GM19025 (cell line): ENCODE measurements around the gene RPLP1.
"Not testable (repeated sequence)": the region's sequence is repeated elsewhere in the genome, so short reads cannot be mapped to it uniquely, and the experiment has no call there.

Experiments used
- ATAC-seq: cut with Tn5 transposase; IDR thresholded peaks from one replicate; pipeline ENCODE4 v1.9.1; 2021; ENCODE audit warnings: mild to moderate bottlenecking, low read depth, moderate library complexity; ENCODE audit not compliant: unreplicated experiment

Gene RPLP1

DNA sequence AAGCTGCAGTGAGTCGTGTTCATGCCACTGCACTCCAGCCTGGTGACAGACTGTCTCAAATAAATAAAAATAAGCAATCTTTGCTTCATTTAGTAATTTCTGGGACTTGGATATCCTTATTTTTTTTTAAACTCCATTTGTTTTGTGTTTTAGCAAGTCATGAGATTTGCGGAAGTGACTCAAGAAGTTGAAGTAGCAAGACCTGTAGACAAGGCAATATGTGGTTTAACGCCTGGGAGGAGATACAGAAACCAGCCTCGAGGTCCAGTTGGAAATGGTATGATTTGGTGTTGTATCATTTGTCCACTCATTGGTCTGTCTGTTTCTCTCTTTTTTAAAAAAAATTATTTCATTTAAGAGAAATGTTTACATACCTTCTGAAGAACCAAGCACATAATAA lies 16.6 kb upstream of the RPLP1 start:
- no peak for ATAC-seq

DNA sequence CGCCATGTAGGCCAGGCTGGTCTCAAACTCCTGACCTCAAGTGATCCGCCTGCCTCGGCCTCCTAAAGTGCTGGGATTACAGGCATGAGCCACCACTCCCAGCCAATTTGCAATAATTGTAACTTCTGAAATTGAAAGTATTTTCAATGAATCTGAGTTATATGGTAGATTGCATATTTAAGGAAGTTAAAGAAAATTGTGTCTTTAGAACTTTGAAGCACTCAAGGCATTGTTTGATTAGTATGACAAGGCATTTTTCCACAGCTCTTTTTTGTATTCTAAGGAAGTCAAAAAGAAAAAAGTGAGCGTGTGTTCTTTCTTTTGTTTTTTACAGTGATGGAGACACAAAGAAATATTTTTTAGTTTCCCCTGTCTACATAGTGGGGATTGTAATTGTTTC lies 15.7 kb upstream of the RPLP1 start:
- ATAC-seq: no peak

DNA sequence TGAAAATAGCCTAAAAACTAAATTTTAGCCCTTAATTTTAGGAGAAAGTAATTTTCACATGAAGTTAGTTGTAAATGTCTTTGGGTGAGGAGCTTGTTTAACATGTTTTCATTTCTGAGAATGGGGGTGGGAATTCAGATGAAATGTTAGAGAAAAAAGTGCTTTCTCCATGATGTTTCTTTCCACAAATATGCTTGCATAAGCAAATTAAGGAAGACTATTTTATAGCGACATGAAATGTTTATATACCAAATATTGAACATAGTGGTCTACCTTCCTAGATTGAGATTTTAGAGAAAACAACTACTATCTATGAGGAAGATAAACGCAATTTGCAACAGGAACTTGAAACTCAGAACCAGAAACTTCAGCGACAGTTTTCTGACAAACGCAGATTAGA lies 13.0 kb upstream of the RPLP1 start:
- ATAC-seq: no peak

DNA sequence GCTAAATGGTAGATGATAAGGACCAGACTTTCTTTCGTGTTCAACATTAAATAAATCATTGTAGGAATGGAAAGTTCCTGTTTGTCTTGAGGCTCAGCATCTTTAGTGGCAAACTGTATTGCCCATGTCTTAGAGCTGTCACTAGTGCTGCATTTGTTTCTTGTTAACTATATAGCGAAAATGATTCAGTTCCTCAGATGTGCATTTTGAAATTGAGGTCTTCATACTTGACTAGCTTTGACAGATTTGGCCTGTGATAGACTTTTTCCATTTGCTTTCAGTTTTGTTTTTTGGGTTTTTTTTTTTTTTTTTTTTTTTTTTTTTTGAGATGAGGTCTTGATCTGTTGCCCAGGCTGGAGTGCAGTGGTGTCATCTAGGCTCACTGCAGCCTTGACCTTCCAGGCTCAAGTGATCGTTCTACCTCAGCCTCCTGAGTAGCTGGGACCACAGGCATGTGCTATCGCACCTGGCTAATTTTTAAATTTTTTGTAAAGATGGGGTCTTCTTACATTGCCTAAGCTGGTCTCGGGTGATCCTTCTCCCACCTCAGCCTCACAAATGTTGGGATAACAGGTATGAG lies 9.5 kb upstream of the RPLP1 start:
- ATAC-seq: no peak

DNA sequence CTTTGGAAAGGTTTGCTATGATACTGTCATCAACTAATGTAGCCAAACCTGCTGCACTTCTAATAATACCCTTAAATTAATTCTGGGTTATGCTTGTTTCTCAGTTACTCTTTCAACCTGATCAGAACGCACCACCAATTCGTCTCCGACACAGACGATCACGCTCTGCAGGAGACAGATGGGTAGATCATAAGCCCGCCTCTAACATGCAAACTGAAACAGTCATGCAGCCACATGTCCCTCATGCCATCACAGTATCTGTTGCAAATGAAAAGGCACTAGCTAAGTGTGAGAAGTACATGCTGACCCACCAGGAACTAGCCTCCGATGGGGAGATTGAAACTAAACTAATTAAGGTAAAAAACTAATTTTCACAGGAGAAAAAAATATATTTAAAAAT lies 7.9 kb upstream of the RPLP1 start:
- no peak for ATAC-seq

DNA sequence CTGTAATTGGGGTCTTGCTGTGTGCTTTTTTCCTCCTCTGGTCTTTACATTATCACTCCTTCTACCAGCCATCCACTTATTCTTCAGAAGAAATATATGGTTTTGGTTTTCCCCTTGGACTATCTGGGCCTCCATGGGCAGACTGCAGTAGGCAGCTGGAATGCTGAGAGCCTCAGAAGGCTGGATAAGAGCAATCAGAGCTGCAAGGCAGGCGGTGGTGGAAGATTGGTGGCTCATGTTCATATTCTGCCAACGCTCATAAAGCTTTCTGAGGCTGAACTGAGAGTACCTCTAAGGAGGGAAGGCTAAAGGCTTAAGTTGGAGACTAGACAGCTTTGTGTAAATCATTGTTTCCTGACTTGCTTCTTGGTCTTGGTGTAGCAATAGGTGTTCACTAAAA lies 5.7 kb upstream of the RPLP1 start:
- no peak for ATAC-seq

DNA sequence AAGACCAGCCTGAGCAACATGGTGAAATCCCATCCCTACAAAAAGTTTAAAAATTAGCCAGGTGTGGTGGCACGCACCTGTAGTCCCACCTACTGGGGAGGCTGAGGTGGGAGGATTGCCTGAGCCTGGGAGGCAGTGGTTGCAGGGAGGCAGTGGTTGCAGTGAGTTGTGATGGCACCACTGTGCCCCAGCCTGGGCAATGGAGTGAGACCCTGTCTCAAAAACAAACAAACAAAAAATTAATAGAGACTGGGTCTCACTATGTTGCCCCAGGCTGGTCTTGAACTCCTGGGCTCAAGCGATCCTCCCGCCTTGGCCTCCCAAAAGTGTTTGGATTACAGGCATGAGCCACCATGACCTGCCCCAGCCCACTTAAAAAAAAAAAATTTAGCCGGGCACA lies 2.4 kb upstream of the RPLP1 start:
- ATAC-seq: not testable (repeated sequence)

DNA sequence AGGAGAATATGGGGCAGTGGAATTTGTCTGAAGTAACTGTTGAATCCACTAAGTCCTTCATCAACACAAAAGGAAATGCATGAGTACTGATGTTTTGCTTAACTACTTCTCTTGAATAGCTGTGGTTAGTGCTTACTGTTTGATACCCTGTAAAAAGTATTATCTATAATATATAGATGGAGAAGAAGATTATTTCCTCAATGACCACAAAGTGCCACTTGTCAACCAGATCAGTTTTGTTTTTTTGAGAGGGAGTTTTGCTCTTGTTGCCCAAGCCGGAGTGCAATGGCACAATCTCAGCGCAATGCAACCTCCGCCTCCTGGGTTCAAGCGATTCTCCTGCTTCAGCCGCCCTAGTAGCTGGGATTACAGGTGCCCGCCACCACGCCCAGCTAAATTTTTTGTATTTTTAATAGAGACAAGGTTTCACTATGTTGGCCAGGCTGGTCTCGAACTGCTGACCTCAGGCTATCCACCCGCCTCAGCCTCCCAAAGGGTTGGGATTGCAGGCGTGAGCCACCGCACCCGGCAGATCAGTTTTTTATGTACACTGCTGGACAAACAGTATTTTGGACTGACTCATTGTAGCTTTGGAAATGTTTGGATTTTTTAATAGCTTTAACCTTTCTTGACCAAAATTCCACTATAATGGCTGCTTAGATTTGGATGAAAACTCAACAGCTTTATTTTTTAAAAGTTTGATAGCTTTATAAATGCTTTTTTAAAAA lies 1.5 kb upstream of the RPLP1 start:
- no peak for ATAC-seq

DNA sequence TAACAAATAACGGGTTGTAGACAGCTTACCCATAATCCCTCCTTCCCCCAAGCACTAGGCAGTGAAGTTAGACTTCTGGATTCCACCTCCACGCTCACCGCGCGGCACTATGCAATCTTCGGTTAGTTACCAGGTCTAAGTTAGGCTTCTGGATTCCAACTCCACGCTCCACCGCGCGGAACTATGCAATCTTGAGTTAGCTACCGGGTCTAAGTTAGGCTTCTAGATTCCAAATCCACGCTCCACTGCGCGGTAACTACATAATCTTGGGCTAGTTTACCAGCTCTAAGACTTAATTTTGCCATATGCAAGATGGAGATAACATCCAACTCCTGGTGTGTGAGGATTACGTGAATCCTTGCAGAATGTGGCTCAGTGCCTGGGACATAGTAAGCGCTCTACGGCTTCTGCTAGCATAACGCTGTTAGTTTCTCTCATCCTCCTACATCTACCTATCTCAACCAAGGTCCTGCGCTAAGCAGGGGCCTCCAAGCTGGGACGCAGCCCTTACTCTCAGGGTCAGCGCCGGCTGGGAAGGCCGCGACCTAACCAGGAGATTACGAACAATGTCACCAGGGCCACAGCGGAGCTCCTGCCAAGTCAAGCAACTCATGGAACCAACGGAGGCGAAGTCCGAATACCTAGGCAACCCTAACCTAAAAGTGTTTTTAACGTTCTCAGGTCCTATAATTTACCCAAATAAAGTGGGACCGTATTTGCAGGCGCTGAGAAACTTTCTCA lies 497 bp upstream of the RPLP1 start:
- ATAC-seq: peak; percentile 26

DNA sequence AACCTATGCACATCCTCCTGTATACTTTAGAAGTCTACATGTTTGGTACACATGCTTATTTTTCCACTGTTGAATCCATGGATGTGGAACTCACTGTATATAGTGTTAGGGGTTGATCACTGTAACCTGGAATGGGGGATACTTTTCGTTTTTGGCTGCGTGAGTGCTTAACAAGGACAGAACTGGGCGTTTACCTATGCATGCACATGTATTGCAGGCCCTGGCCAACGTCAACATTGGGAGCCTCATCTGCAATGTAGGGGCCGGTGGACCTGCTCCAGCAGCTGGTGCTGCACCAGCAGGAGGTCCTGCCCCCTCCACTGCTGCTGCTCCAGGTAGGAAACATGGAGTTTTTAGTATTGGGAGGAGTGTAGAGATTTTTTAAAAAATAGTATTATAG lies 2.3 kb downstream of the RPLP1 start:
- no peak for ATAC-seq

DNA sequence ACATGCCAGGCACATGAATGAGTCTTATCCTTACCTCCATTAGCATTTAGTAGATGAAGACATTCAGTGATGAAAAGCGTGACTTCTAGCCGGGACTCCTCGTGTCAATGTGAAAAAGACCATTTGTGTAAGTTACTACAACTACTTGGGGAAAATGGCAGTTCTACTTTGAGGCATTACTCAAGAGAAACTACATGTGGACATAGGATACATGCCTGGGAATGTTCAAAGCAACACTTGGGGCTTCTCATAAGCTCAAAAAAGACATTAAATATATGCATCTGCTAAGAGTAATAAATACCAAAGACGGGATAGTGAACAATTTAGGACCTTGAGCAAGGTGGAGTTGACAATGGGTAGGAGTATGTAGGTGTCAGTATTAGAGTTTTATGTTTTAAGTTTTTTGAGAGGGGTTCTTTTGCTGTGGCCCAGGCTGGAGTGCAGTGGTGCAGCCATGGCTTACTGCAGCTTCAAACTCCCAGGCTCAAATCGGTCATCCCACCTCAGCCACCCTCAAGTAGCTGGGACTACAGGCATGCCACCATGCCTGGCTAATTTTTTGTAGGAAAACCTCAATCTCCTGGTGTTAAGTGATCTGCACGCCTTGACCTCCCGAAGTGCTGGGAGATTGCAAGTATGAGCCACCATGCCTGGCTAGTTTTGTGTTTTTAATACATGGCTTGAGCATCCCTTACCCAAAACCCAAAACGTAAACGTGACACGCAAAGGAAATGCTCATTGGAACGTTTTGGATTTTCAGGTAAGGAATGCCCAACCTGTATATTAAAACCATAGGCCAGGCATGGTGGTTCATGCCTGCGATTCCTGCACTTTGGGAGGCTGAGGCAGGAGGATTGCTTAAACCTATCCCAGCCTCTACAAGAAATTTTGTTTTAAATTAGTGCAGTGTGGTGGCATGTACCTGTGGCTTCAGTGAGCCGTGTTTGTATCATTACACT lies 3.9 kb downstream of the RPLP1 start:
- ATAC-seq: no peak

DNA sequence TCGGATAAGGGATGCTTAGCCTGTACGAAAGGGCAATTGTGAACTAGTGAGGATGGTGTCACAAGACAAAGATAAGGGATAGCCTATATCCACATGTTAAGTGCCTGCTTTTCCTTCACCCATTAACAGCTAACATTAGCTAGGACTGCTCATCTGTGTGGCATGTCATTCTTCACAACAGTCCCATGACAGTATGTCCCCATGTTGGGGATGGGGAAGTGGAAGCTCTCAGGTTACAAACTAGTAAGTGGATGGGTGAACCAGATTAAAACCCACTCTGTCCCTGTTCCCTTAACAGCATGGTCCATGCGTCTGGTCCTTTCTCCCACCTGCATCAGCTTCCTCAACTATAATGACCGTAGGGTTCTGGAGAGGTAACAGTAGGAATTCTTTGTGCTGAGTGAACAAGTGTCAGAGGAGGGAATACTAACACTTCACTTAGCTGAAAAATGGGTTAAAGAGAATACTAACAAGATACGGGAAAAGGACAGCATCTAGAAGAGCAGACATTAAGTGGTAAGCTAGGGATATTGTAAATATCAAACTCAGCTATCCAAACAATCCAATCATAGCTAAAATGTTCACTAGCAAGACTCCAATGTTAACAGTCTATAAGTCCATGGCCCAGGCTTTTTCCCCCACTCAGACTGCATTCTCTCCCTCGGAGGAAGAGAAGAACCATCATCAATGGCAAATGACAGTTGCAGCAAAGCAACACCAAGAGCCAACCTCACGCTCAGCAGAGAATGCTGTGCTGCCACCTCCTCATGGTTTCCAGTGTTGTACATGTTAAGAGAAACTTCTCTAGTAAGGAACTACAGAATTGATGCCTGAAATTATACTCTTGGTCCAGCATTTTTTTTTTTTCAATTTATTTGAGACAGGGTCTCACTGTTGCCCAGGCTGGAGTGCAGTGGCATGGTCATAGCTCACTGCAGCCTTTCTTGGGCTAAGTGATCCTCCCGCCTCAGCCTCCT lies 5.0 kb downstream of the RPLP1 start:
- no peak for ATAC-seq

DNA sequence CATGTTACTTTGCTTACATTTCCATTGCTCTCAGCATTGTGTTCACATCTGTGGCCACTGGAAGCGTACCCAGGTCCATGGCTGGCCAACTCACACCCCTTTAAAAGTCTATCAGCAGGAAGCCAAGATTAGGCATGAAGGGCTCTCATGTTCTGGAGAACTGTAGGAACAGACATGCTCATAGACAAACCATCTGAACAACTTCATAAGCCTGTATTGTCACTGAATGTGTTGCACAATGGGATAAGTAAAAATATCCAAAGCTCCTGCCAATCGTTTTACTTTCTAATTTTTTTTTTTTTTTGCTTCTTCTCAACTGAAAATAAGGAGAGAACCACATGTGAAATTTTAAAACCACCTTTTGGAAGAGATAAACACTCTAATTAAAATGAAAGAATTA lies 6.4 kb downstream of the RPLP1 start:
- no peak for ATAC-seq

DNA sequence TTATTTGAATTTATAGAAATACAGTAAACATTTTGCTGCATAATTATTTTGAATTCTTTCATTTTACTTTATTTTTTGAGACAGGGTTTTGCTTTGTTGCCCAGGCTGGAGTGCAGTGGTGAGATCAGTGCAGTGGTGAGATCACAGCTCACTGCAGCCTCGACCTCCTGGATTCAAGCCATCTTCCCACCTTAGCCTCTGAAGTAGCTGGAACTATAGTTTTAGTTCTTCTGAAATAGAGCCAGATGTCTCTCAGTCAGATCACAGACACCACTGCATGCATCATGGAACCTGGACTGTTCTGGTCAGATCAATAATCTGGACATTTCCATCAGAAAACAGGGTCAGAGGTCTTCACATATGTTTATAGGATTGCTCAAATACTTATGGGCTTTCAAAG lies 7.9 kb downstream of the RPLP1 start:
- ATAC-seq: no peak

DNA sequence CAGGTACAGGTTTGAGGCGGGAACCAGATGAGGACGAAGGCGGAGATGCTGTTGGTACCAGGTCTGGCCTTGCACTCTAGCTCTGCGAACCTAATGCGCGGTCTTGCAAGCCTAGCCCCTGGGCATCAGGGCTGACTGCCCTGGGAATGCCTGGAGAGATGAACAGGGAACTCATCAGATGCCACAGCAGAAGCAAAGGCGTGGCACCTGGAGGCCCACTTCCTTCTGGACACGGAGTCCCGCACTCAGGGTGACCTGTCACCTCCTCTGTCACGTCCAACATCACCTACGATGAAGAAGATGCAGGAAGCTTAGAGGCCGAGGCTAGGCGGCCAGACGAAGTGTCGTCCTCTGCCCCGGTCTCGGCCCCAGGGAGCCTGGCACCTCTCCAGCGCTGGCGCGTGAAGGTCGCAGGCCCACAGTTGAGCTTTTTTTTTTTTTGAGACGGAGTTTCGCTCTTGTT lies 9.4 kb downstream of the RPLP1 start:
- ATAC-seq: no peak

DNA sequence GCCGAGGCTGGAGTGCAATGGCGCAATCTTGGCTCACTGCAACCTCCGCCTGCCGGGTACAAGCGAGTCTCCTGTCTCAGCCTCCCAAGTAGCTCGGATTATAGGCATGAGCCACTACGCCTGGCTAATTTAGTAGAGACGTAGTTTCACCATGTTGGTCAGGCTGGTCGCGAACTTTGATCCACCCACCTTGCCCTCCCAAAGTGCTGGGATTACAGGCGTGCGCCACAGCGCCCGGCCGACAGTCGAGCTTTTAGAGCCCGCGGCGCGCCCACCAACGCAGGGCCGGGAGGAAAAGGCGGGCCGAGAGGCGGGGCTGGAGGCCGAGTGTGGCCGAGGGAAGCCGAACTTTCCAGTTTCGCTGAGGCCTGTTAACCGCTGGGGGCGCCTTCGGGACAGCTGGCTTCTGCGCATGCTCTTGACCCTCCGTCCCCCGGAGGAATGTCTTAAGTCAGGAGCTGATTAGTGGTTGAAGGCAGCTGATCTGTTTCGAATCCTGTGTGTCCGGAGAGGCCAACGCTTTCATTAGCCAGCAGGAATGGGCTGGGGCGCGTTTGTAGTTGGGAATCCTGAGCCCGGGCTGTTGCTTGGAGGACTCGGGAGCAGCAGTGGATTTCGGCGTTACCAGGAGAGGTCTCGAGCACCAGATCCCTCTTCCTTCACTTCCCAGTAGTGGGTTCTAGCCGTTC lies 10.0 kb downstream of the RPLP1 start:
- peak; percentile 89 for ATAC-seq

DNA sequence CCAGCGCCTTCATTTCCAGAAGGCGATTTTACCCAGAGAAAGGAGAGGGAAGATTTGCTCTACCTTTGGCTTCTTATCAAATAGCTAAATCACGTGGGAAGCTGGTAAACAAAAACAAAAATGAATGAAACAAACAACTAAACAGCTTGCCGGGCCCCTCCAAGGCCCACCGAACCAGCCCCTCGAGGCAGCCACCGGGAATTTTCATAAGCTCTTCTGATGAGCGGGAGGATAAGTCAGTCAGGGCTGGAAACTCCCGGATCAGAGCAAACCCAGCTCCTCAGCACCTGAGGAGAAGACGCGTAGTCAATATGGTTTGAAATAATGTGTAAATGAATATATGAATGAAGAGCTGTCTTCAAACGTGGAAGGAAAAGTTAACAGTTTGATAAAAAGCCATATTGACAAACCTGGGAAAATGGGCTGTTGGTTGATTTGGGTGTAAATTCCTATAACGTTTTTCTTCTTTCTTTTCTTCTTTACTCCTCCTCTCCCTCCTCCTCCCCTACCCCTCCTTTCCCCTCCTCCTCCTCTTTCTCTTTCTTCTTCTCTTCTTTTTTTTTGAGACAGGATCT lies 10.7 kb downstream of the RPLP1 start:
- no peak for ATAC-seq

DNA sequence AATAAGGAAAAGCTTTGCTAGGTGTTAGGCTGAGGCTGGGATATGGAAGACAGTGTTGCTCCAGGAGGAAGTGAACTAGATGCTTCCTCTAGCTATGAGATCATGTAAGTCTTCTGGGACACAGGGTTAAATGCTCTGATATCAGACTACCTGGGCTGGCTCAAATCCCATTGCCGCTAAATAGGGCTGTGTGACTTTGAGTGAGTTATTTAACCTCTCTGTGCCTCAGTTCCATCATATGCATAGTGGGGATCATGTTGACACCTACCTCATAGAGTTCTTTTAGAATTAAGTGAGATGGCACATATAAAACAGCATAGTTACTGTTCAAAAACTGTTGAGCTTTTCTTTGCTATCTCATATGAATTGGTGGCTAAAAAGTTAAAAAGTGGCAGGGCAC lies 12.6 kb downstream of the RPLP1 start:
- no peak for ATAC-seq

DNA sequence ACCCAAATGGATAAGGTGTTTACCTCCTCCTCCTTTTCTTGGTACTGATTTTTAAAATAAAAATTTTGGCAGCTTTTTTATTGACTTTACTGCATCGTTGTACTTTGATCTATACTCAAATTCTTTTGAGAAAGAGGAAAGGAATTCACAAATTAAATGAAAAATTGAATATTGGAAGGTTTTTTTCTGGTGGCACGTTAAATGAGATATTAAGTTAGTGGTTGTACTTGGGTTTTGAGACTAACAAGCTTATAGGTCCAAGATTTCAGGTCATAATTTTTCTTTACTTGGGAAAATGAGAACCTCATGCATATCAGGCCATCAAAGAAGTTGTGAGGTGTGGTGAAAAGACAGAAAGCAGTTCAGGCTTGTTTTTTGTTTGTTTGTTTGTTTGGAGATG lies 14.1 kb downstream of the RPLP1 start:
- no peak for ATAC-seq
